ENCODE measurements around the gene TMEM269.
A peak's percentile ranks its signal among the peaks of the same experiment; 100 is the strongest.

The TMEM269 gene

DNA sequence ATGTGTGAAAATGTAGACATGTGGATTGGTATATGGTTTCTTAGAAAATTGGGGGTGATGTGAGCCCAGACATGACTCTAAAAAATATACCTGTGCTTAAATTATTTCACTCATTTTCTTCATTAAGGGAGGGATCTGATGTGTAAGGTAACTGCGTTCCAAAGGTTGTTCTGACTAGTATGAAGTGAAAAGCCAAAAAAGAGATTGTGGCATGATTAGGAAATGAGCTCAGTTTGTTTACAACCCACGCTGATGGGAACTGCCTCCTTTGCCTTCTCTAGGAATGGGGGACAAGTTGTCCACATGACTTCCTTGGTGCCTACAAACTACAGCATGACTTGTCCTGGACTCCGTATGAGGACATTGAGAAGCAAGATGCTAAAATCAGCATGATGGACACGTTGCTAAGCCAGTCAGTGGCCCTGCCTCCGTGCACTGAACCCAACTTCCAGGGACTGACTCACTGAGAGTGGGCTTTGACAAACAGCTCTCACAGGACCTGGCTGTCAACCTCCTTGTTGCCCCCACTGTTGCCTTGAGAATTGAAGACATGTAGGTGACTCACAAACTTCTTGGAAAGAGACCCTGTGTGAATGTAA lies 9.8 kb upstream of the TMEM269 start:
- Mint-ChIP-seq H3K9me3 (no peaks in the 10 kb centered on the region), H3K27me3 (ENCODE audit: low read depth) (no peaks in the 10 kb centered on the region), H3K36me3 (ENCODE audit: low read depth) (peaks cover 71% of the 10 kb centered on the region), H3K4me3 (no peak overlapping the region), H3K27ac (no peak overlapping the region), H3K4me1 (peaks cover 14% of the 10 kb centered on the region)
- TF ChIP-seq, protein P1, sequence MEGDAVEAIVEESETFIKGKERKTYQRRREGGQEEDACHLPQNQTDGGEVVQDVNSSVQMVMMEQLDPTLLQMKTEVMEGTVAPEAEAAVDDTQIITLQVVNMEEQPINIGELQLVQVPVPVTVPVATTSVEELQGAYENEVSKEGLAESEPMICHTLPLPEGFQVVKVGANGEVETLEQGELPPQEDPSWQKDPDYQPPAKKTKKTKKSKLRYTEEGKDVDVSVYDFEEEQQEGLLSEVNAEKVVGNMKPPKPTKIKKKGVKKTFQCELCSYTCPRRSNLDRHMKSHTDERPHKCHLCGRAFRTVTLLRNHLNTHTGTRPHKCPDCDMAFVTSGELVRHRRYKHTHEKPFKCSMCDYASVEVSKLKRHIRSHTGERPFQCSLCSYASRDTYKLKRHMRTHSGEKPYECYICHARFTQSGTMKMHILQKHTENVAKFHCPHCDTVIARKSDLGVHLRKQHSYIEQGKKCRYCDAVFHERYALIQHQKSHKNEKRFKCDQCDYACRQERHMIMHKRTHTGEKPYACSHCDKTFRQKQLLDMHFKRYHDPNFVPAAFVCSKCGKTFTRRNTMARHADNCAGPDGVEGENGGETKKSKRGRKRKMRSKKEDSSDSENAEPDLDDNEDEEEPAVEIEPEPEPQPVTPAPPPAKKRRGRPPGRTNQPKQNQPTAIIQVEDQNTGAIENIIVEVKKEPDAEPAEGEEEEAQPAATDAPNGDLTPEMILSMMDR (IDR thresholded peaks at IDR 0.05; ENCODE audit: unreplicated experiment in 3 of 3) = no peak

GRCh38 chr1:42776502-42776901 lies 8.3 kb upstream of the TMEM269 start:
- H3K27ac Mint-ChIP-seq = no peak overlapping the region
- no peaks in the 10 kb centered on the region for H3K9me3 Mint-ChIP-seq
- H3K27me3 Mint-ChIP-seq (ENCODE audit: low read depth) = no peaks in the 10 kb centered on the region
- TF ChIP-seq, protein P1 (IDR thresholded peaks at IDR 0.05; ENCODE audit: unreplicated experiment in 3 of 3) = no peak
- peaks cover 78% of the 10 kb centered on the region for H3K36me3 Mint-ChIP-seq (ENCODE audit: low read depth)
- peaks cover 5% of the 10 kb centered on the region for H3K4me1 Mint-ChIP-seq
- H3K4me3 Mint-ChIP-seq = no peak overlapping the region

- Mint-ChIP-seq H3K4me3 (no peak overlapping the region), H3K27me3 (ENCODE audit: low read depth) (no peaks in the 10 kb centered on the region), H3K36me3 (ENCODE audit: low read depth) (peaks cover 81% of the 10 kb centered on the region), H3K27ac (no peak overlapping the region), H3K4me1 (no peaks in the 10 kb centered on the region), H3K9me3 (no peaks in the 10 kb centered on the region)
- TF ChIP-seq, protein P1 (IDR thresholded peaks at IDR 0.05; ENCODE audit: unreplicated experiment in 3 of 3) = peak; percentile 40 to 67 (median 52)
These were observed 6.9 kb upstream of the TMEM269 start for GRCh38 chr1:42777852-42778251.

DNA sequence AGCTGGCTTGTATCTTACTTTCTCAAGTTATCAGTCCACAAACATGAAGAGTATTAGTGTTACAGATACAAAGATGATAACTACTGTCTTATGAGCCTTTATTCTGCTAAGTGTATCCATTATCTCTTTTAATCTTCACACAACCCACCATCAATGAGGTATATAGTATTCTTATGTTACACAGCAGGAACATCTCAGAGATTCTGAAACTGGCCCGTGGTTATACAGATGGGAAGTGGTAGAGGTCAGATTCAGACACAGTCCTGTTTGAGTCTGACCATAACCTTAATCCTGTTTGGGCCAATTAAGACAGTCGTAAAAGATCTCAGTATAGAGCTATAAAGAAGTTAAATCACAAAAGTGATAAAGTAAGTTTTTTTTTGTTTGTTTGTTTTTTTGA lies 5.1 kb upstream of the TMEM269 start:
- H3K4me1 Mint-ChIP-seq = no peaks in the 10 kb centered on the region
- H3K4me3 Mint-ChIP-seq = no peak overlapping the region
- no peaks in the 10 kb centered on the region for H3K27me3 Mint-ChIP-seq (ENCODE audit: low read depth)
- TF ChIP-seq, protein P1 (IDR thresholded peaks at IDR 0.05; ENCODE audit: unreplicated experiment in 3 of 3) = no peak
- H3K9me3 Mint-ChIP-seq = no peaks in the 10 kb centered on the region
- H3K36me3 Mint-ChIP-seq (ENCODE audit: low read depth) = peaks cover 70% of the 10 kb centered on the region
- no peak overlapping the region for H3K27ac Mint-ChIP-seq

GRCh38 chr1:42780176-42780575 lies 4.6 kb upstream of the TMEM269 start:
- no peaks in the 10 kb centered on the region for H3K9me3 Mint-ChIP-seq
- no peak overlapping the region for H3K27ac Mint-ChIP-seq
- no peaks in the 10 kb centered on the region for H3K4me1 Mint-ChIP-seq
- TF ChIP-seq, protein P1 (IDR thresholded peaks at IDR 0.05; ENCODE audit: unreplicated experiment in 3 of 3) = no peak
- H3K4me3 Mint-ChIP-seq = no peak overlapping the region
- no peaks in the 10 kb centered on the region for H3K27me3 Mint-ChIP-seq (ENCODE audit: low read depth)
- peaks cover 65% of the 10 kb centered on the region for H3K36me3 Mint-ChIP-seq (ENCODE audit: low read depth)

DNA sequence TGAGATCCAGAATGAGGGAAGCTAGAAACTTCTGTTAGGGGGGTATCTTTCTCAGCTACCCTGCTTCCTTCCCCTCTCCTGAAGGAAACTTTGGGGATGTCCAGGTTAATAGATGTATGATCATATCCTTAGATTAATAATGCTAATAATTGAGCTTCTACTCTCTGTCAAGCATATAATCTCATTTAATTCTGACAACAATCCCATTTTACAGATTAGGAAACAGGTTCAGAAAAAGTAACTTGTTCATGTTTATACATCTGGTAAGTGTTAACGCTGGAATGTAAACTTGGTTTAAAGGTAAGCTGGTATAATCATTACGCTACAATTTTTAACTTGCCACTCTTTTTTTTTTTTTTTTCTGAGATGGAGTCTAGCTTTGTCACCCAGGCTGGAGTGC lies 1.7 kb upstream of the TMEM269 start:
- Mint-ChIP-seq H3K27me3 (ENCODE audit: low read depth) (no peaks in the 10 kb centered on the region), H3K4me3 (no peak overlapping the region), H3K36me3 (ENCODE audit: low read depth) (peaks cover 41% of the 10 kb centered on the region), H3K9me3 (no peaks in the 10 kb centered on the region), H3K4me1 (no peaks in the 10 kb centered on the region), H3K27ac (no peak overlapping the region)
- TF ChIP-seq, protein P1 (IDR thresholded peaks at IDR 0.05; ENCODE audit: unreplicated experiment in 3 of 3) = no peak

Measured in nephron (organoid).